ENCODE data around the gene PIP4K2A. TPM values are rescaled to one million over a fixed set of nuclear protein-coding genes. Genes with fewer than 3 reads are reported as not detected.

PIP4K2A gene
- total and polyA plus RNA-seq, 2 donors (not counting 3 experiments of a cell fraction or from before 2014, with no cell fraction given): 11.8 to 32.6 TPM

GRCh38 chr10:22495396-22495795, 219.0 kb downstream of the PIP4K2A start:
- no peak overlapping the region for H3K27ac ChIP-seq (ENCODE audit: insufficient read depth, low read depth, low read length)
- BruUV-seq (replicated peaks): no TSS peak
- no peak overlapping the region for H2AFZ ChIP-seq (ENCODE audit: low read depth, low read length)
- H3K27me3 ChIP-seq (ENCODE audit: control insufficient read depth in 2 of 2, insufficient read depth in 2 of 2, low read length in 2 of 2): peaks cover 0 to 15% of the 10 kb centered on the region in 2 experiments
- dilution Hi-C loops (cut with MboI; ENCODE audit: extremely low pct_ligation_motif_present, low sequenced_read_pairs): no loop called here
- no peaks in the 10 kb centered on the region for H3K9me3 ChIP-seq (replicated peaks; ENCODE audit: control insufficient read depth, insufficient read depth, low read length)
- H3K4me1 ChIP-seq (ENCODE audit: control insufficient read depth, extremely low read depth, insufficient read depth, low read length): no peaks in the 10 kb centered on the region
- CTCF ChIA-PET: no interaction called here
- H3K9me1 ChIP-seq (replicated peaks; ENCODE audit: control insufficient read depth, extremely low read depth, insufficient read depth, low read length): no peaks in the 10 kb centered on the region
- no peak for DNase-seq (ENCODE audit: low read depth, low spot score)
- TF ChIP-seq POLR2A (IDR thresholded peaks at IDR 0.05; ENCODE audit: low read depth, low read length): no peak
- no peak for TF ChIP-seq MYC (IDR thresholded peaks at IDR 0.05; ENCODE audit: low read depth, low read length)
- TF ChIP-seq CTCF (IDR thresholded peaks at IDR 0.05; ENCODE audit: extremely low read depth in 1 of 2, insufficient read depth in 1 of 2, low read depth in 1 of 2, low read length in 2 of 2): no peak
- no peak for TF ChIP-seq JUN (IDR thresholded peaks at IDR 0.05; ENCODE audit: borderline replicate concordance, insufficient read depth, insufficient read length, low read depth)
- TF ChIP-seq POLR2AphosphoS5 (IDR thresholded peaks at IDR 0.05; ENCODE audit: insufficient read depth, low read depth, low read length): no peak
- TF ChIP-seq FOS (IDR thresholded peaks at IDR 0.05; ENCODE audit: borderline replicate concordance, insufficient read depth, low read length): no peak
- TF ChIP-seq MAX (IDR thresholded peaks at IDR 0.05; ENCODE audit: insufficient read depth, insufficient read length): no peak
- TF ChIP-seq EZH2 (IDR thresholded peaks at IDR 0.05; ENCODE audit: borderline replicate concordance, low read depth, low read length, severe bottlenecking): no peak
- TF ChIP-seq GATA2 (IDR thresholded peaks at IDR 0.05; ENCODE audit: insufficient read depth, insufficient read length, low read depth, low read length): no peak
- FAIRE-seq: no peak
- no peak overlapping the region for H3K9ac ChIP-seq (replicated peaks; ENCODE audit: extremely low read depth, insufficient read depth, low read length)
- no peaks in the 10 kb centered on the region for H3K36me3 ChIP-seq (ENCODE audit: control insufficient read depth in 2 of 2, extremely low read depth in 1 of 2, insufficient read depth in 2 of 2, low read length in 2 of 2)
- POLR2A ChIA-PET: no interaction called here
- no peak overlapping the region for H3K4me3 ChIP-seq (replicated peaks in 1 of 3; ENCODE audit: insufficient read depth in 1 of 3, low read depth in 1 of 3, low read length in 3 of 3)
- intact Hi-C loops (cut with micrococcal nuclease): no loop called here
- H3K79me2 ChIP-seq (ENCODE audit: control insufficient read depth, insufficient read depth, low read length): no peaks in the 10 kb centered on the region
- H3K4me2 ChIP-seq (ENCODE audit: insufficient read depth, low read length): no peak overlapping the region
- no peaks in the 10 kb centered on the region for H4K20me1 ChIP-seq (replicated peaks; ENCODE audit: control insufficient read depth, extremely low read depth, insufficient read depth, low read length)
